WTC11 (cell line): Measurements from ENCODE around the gene FAM3B. TPM values are rescaled to one million over a fixed set of nuclear protein-coding genes. Genes with fewer than 3 reads are reported as not detected.

Experiments
- ATAC-seq: fragments of 200-7000 bp; cut with Tn5 transposase; 2 replicates; pipeline ENCODE4 v1.10.0; 2021; ENCODE audit warnings: mild to moderate bottlenecking, moderate library complexity
- CTCF ChIA-PET: fragments of 300-600 bp; sonication (Branson Sonifier 250); formaldehyde crosslinking; loops from one replicate; lab custom pipeline; 2021; ENCODE audit warnings: antibody characterized with exemption; lab: Charles Lee
- POLR2A ChIA-PET: fragments of 350-600 bp; sonication (Branson Sonifier 250); formaldehyde crosslinking; loops from one replicate; lab custom pipeline; 2021; ENCODE audit warnings: antibody characterized with exemption; lab: Charles Lee
- DNase-seq: peaks from one replicate; pipeline ENCODE4 v3.0.0; 2021; ENCODE audit warnings: low spot score
- H3K27ac Mint-ChIP-seq: 2 replicates; pipeline ENCODE4 v1.8.0; 2021; ENCODE audit warnings: mixed read lengths
- H3K27me3 Mint-ChIP-seq: 2 replicates; pipeline ENCODE4 v1.8.0; 2021; ENCODE audit warnings: low read depth, mild to moderate bottlenecking, moderate library complexity, mixed read lengths
- H3K36me3 Mint-ChIP-seq: 2 replicates; pipeline ENCODE4 v1.8.0; 2021; ENCODE audit warnings: mixed read lengths
- H3K4me1 Mint-ChIP-seq: 2 replicates; pipeline ENCODE4 v1.8.0; 2022; ENCODE audit warnings: mixed read lengths
- H3K4me3 Mint-ChIP-seq: 2 replicates; pipeline ENCODE4 v1.8.0; 2021; ENCODE audit warnings: mild to moderate bottlenecking, moderate library complexity, mixed read lengths
- H3K9me3 Mint-ChIP-seq: 2 replicates; pipeline ENCODE4 v1.8.0; 2021; ENCODE audit warnings: mixed read lengths
- CTCF ChIP-seq: fragments of 200-600 bp; IDR thresholded peaks from 2 replicates; pipeline ENCODE4 v1.8.0; 2022; ENCODE audit warnings: antibody characterized with exemption
- E2F1 ChIP-seq: sonication (generic); formaldehyde crosslinking; IDR thresholded peaks from 2 replicates; pipeline ENCODE4 v1.8.0; 2022; ENCODE audit warnings: mild to moderate bottlenecking, missing genetic modification reagents
- E2F4 ChIP-seq: sonication (generic); formaldehyde crosslinking; IDR thresholded peaks from 2 replicates; pipeline ENCODE4 v1.8.1; 2022; ENCODE audit warnings: low read depth, mild to moderate bottlenecking, moderate library complexity, missing genetic modification reagents, borderline replicate concordance
- ELF4 ChIP-seq: sonication (generic); formaldehyde crosslinking; IDR thresholded peaks from 2 replicates; pipeline ENCODE4 v1.8.1; 2022; ENCODE audit warnings: low read depth, mild to moderate bottlenecking, moderate library complexity, missing genetic modification reagents
- NR1H2 ChIP-seq: sonication (generic); formaldehyde crosslinking; IDR thresholded peaks from 2 replicates; pipeline ENCODE4 v1.9.0; 2021; ENCODE audit warnings: mild to moderate bottlenecking, moderate library complexity, missing genetic modification reagents
- NR3C1 ChIP-seq: sonication (generic); formaldehyde crosslinking; conservative IDR thresholded peaks from 2 replicates; pipeline ENCODE4 v1.8.1; 2023; ENCODE audit warnings: low read depth, mild to moderate bottlenecking, missing genetic modification reagents
- RORB ChIP-seq: fragments of 250-450 bp; sonication (Bioruptor Pico); IDR thresholded peaks from 2 replicates; pipeline ENCODE4 v1.9.0; 2021; ENCODE audit warnings: mild to moderate bottlenecking
- SP1 ChIP-seq: sonication (generic); formaldehyde crosslinking; conservative IDR thresholded peaks from 2 replicates; pipeline ENCODE4 v1.8.1; 2022; ENCODE audit warnings: missing genetic modification reagents
- TEAD1 ChIP-seq: sonication (generic); formaldehyde crosslinking; IDR thresholded peaks from 2 replicates; pipeline ENCODE4 v1.8.0; 2022; ENCODE audit warnings: mild to moderate bottlenecking, missing genetic modification reagents
- TEAD4 ChIP-seq: sonication (generic); formaldehyde crosslinking; IDR thresholded peaks from 2 replicates; pipeline ENCODE4 v1.8.0; 2022; ENCODE audit warnings: mild to moderate bottlenecking, missing genetic modification reagents
- TP53 ChIP-seq: sonication (generic); formaldehyde crosslinking; IDR thresholded peaks from 2 replicates; pipeline ENCODE4 v1.8.1; 2023; ENCODE audit warnings: mild to moderate bottlenecking, missing genetic modification reagents
- ZBTB21 ChIP-seq: sonication (generic); formaldehyde crosslinking; IDR thresholded peaks from 2 replicates; pipeline ENCODE4 v1.8.1; 2023; ENCODE audit warnings: mild to moderate bottlenecking, missing genetic modification reagents, borderline replicate concordance
- total RNA-seq: library from RNA; stranded (reverse); gene quantifications from 3 replicates; pipeline ENCODE4 v1.2.3, GENCODE V29; 2021
- TF ChIP-seq, protein P1 (sequence below): fragments of 250-450 bp; sonication (Bioruptor Pico); conservative IDR thresholded peaks from 2 replicates; pipeline ENCODE4 v1.9.0; 2021; ENCODE audit warnings: mild to moderate bottlenecking
- TF ChIP-seq, protein P2 (sequence below): sonication (generic); formaldehyde crosslinking; IDR thresholded peaks from 2 replicates; pipeline ENCODE4 v1.8.0; 2023; ENCODE audit warnings: missing genetic modification reagents, mild to moderate bottlenecking, borderline replicate concordance
- TF ChIP-seq, protein P3 (sequence below): fragments of 250-450 bp; sonication (Bioruptor Pico); IDR thresholded peaks from 2 replicates; pipeline ENCODE4 v1.8.0; 2021; ENCODE audit warnings: mild to moderate bottlenecking
- TF ChIP-seq, protein P4 (sequence below): sonication (generic); formaldehyde crosslinking; IDR thresholded peaks from 2 replicates; pipeline ENCODE4 v1.8.1; 2022; ENCODE audit warnings: low read depth, missing genetic modification reagents, borderline replicate concordance

FAM3B gene
- total RNA-seq, 1 experiment from 2014 or later: 1.4 TPM

GRCh38 chr21:41344146-41344545 is 27.5 kb downstream of the FAM3B start (continued):
- TF ChIP-seq E2F4 (CRISPR knock-in tag): no peak
- no peak for TF ChIP-seq ZBTB21 (CRISPR knock-in tag)

- TF ChIP-seq, protein P1, sequence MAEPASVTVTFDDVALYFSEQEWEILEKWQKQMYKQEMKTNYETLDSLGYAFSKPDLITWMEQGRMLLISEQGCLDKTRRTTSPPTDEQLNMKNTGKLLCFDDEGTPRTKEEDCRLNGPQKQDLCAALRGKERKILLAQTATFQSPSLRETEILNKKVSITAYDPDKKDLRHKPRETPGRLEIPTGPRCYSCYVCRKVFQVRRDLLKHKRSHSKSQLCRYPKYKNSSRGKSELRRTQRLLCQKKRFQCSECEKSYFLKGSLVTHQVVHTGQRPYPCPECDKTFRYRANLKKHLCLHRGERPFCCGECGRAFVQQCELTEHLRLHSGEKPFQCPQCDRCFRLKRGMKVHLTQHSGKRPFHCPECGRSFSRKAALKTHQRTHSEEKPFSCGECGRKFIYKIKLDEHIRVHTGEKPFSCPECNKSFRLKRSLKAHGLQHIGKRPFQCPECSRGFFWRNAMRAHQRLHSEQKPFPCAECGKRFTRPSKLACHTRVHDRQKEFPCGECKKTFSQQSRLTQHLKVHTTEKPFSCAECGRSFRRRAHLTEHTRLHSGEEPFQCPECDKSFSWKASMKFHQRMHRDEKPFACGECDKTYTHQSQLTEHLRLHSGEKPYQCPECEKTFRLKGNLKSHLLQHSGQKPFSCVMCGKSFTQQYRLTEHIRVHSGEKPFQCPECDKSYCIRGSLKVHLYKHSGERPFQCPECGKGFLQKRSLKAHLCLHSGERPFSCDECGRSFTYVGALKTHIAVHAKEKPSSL (CRISPR knock-in tag): no peak
- TF ChIP-seq, protein P2, sequence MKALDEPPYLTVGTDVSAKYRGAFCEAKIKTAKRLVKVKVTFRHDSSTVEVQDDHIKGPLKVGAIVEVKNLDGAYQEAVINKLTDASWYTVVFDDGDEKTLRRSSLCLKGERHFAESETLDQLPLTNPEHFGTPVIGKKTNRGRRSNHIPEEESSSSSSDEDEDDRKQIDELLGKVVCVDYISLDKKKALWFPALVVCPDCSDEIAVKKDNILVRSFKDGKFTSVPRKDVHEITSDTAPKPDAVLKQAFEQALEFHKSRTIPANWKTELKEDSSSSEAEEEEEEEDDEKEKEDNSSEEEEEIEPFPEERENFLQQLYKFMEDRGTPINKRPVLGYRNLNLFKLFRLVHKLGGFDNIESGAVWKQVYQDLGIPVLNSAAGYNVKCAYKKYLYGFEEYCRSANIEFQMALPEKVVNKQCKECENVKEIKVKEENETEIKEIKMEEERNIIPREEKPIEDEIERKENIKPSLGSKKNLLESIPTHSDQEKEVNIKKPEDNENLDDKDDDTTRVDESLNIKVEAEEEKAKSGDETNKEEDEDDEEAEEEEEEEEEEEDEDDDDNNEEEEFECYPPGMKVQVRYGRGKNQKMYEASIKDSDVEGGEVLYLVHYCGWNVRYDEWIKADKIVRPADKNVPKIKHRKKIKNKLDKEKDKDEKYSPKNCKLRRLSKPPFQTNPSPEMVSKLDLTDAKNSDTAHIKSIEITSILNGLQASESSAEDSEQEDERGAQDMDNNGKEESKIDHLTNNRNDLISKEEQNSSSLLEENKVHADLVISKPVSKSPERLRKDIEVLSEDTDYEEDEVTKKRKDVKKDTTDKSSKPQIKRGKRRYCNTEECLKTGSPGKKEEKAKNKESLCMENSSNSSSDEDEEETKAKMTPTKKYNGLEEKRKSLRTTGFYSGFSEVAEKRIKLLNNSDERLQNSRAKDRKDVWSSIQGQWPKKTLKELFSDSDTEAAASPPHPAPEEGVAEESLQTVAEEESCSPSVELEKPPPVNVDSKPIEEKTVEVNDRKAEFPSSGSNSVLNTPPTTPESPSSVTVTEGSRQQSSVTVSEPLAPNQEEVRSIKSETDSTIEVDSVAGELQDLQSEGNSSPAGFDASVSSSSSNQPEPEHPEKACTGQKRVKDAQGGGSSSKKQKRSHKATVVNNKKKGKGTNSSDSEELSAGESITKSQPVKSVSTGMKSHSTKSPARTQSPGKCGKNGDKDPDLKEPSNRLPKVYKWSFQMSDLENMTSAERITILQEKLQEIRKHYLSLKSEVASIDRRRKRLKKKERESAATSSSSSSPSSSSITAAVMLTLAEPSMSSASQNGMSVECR (CRISPR knock-in tag): no peak
- TF ChIP-seq, protein P3, sequence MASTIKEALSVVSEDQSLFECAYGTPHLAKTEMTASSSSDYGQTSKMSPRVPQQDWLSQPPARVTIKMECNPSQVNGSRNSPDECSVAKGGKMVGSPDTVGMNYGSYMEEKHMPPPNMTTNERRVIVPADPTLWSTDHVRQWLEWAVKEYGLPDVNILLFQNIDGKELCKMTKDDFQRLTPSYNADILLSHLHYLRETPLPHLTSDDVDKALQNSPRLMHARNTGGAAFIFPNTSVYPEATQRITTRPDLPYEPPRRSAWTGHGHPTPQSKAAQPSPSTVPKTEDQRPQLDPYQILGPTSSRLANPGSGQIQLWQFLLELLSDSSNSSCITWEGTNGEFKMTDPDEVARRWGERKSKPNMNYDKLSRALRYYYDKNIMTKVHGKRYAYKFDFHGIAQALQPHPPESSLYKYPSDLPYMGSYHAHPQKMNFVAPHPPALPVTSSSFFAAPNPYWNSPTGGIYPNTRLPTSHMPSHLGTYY (CRISPR knock-in tag): no peak
- TF ChIP-seq NR3C1 (no peak), TP53 (no peak), E2F4 (CRISPR knock-in tag) (no peak), RORB (CRISPR knock-in tag) (no peak), TEAD1 (CRISPR knock-in tag) (no peak), CTCF (no peak), NR1H2 (CRISPR knock-in tag) (no peak), E2F1 (CRISPR knock-in tag) (no peak), SP1 (no peak), TEAD4 (no peak), ELF4 (CRISPR knock-in tag) (no peak)
- TF ChIP-seq, protein P4, sequence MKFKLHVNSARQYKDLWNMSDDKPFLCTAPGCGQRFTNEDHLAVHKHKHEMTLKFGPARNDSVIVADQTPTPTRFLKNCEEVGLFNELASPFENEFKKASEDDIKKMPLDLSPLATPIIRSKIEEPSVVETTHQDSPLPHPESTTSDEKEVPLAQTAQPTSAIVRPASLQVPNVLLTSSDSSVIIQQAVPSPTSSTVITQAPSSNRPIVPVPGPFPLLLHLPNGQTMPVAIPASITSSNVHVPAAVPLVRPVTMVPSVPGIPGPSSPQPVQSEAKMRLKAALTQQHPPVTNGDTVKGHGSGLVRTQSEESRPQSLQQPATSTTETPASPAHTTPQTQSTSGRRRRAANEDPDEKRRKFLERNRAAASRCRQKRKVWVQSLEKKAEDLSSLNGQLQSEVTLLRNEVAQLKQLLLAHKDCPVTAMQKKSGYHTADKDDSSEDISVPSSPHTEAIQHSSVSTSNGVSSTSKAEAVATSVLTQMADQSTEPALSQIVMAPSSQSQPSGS (CRISPR knock-in tag): no peak
- H3K4me1 Mint-ChIP-seq: no peaks in the 10 kb centered on the region
- H3K9me3 Mint-ChIP-seq: peaks cover 26% of the 10 kb centered on the region
- no peak overlapping the region for H3K27ac Mint-ChIP-seq
- DNase-seq (no peak), ATAC-seq (no peak)
- no peaks in the 10 kb centered on the region for H3K27me3 Mint-ChIP-seq
- peaks cover 11% of the 10 kb centered on the region for H3K36me3 Mint-ChIP-seq
- POLR2A ChIA-PET: no interaction called here
- no peak overlapping the region for H3K4me3 Mint-ChIP-seq
- CTCF ChIA-PET: no interaction called here
These were observed 28.8 kb downstream of the FAM3B start for GRCh38 chr21:41345356-41345755.
